Testis (tissue), 5 donors: ENCODE measurements around the gene TMEM9B. TPM values are rescaled to one million over a fixed set of nuclear protein-coding genes. Genes with fewer than 3 reads are reported as not detected.
A peak's percentile ranks its signal among the peaks of the same experiment; 100 is the strongest.
"Not testable (repeated sequence)": the region's sequence is repeated elsewhere in the genome, so short reads cannot be mapped to it uniquely, and the experiment has no call there.

Source experiments
- DNase-seq: peaks from one replicate; pipeline ENCODE4 v3.0.0-alpha.2; 2019
- H3K27ac ChIP-seq, 2 donors: fragments of 200-600 bp; sonication (generic); one replicate each; pipeline ENCODE4 v1.5.1; 2019
- H3K27me3 ChIP-seq: fragments of 200-600 bp; sonication (generic); one replicate; pipeline ENCODE4 v1.5.1; 2019
- H3K36me3 ChIP-seq: fragments of 200-600 bp; sonication (generic); one replicate; pipeline ENCODE4 v1.5.1; 2017; ENCODE audit warnings: low read depth; ENCODE audit errors: missing control alignments
- H3K4me1 ChIP-seq: fragments of 200-600 bp; sonication (generic); one replicate; pipeline ENCODE4 v1.5.1; 2019
- H3K4me3 ChIP-seq, 2 donors: fragments of 200-600 bp; sonication (generic); one replicate each; pipeline ENCODE4 v1.5.1; 2017 to 2019
- H3K9me3 ChIP-seq: fragments of 200-600 bp; sonication (generic); one replicate; pipeline ENCODE4 v1.5.1; 2017
- CTCF ChIP-seq, 3 experiments: fragments of 450-650 bp in 2 of 3; fragments of 200-600 bp in 1 of 3; sonication (generic) in 1 of 3; IDR thresholded peaks; one replicate each; pipeline ENCODE4 v1.5.1; 2016 to 2019; ENCODE audit warnings: antibody characterized with exemption in 3 of 3, mild to moderate bottlenecking in 2 of 3, moderate library complexity in 1 of 3
- POLR2A ChIP-seq: fragments of 450-650 bp; IDR thresholded peaks from one replicate; pipeline ENCODE4 v1.6.1; 2017; ENCODE audit warnings: antibody characterized with exemption, mild to moderate bottlenecking, moderate library complexity
- WGBS, 2 donors: methylation state at CpG; one replicate each; pipeline ENCODE4 v1.1.5; 2018; 5-methylcytosine and 5-hydroxymethylcytosine counted together
- intact Hi-C: fragments of 100-400 bp; cut with DNase I; formaldehyde crosslinking; loops from one replicate; pipeline ENCODE4 v1.15.1; 2023; ENCODE audit warnings: low total_unique reads
- long read RNA-seq, 2 donors: transcript quantifications; one replicate each; lab custom pipeline, GENCODE V29; 2026
- polyA plus RNA-seq: library from polyadenylated mRNA; stranded (reverse); fragments of 350-450 nt; fragmentation: Illumina TruSeq; extraction: RNeasy Lipid Tissue Mini Kit (QIAGEN cat#74804); gene quantifications from one replicate; pipeline ENCODE4 v1.2.3, GENCODE V29; 2014; ENCODE audit warnings: low read depth, low replicate concordance; ENCODE audit not compliant: insufficient read depth
- total RNA-seq, 2 donors: library from RNA; depleted of rRNA; stranded (reverse); fragments of >200 nt; gene quantifications; one replicate each; pipeline ENCODE4 v1.2.3, GENCODE V29; 2016

TMEM9B gene
- total RNA-seq (10 to 100 TPM; 43.3 to 43.5 TPM), polyA plus RNA-seq (55.0 TPM)
- long read RNA-seq, donor 1, transcript TMEM9B-205 (5 exons, 2,083 nt) = major isoform, 29 of 31 reads
- long read RNA-seq, donor 1, partial matches to known transcripts = 0 of 31 reads
- long read RNA-seq, donor 1, other reads (novel, unspliced or antisense) = 0 of 31 reads
- long read RNA-seq, donor 2, transcript TMEM9B-205 (5 exons, 2,083 nt) = major isoform, 23 of 24 reads
- long read RNA-seq, donor 2, partial matches to known transcripts = 0 of 24 reads
- long read RNA-seq, donor 2, other reads (novel, unspliced or antisense) = 0 of 24 reads

DNA sequence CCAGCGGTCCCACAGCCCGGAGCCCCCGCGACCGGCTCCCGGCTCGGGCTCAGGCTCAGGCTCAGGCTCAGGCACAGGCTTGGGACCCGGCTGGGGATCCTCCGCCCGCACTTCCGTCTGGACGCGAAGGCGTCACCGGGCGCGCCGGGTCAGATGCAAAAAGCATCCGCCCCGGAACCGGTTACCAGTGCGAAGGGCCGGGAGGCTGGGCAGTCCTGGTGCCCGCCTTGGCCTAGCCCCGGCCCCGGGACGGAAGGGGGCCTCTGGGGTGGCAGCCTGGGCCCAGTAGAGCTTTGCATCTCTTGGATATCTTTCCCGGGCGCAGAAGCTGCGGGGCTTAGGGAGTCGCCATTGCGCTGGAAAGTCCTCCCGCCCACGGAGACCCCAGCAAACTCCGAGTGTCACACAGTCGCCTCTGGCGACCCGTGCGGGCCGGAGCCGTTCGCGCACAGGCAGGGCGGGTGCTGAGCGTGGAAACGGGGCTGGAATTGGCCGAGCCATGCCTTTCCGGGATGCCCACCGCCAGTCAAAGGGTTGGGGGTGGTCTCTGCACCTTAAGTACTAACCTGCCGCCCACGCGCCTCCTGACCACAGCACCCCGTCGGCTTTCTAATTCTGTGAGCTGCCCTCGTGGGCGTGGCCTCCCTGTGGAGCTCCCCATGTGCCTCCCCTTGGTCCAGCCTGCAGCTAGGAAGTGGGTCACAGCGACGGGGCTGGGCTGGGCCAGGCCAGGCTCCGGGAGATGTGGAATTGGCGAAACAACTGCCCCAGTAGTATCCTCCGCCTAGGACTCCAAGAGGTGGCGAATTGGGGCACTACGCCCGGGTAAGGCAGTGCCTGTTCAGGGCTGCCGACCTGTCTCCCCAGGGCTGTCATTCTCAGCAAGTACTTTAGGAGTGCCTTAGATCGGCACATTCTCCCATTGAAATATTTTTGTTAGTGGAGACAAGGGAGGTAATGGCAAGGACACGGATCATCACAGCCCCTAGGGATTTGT, at the start of gene TMEM9B:
Gene TMEM9B, minus strand, starts transcription at position 119 of the 997 bp plus-strand sequence. CDS start 129 bp downstream, outside the sequence.
- peak; percentile 94 for DNase-seq
- peak within 1 kb of the TSS; percentile 81 to 94 for H3K27ac ChIP-seq
- TF ChIP-seq POLR2A = peak; percentile 14
- TF ChIP-seq CTCF (IDR thresholded peaks at IDR 0.05) = no peak
- H3K4me1 ChIP-seq = peaks cover 15% of the 10 kb centered on the region
- H3K4me3 ChIP-seq = peak within 1 kb of the TSS; percentile 82 to 86
- no peaks in the 10 kb centered on the region for H3K27me3 ChIP-seq
- H3K9me3 ChIP-seq = no peaks in the 10 kb centered on the region
- intact Hi-C loops = loop anchor here (10.0 kb wide), 1 partner anchor 280 kb away; the partner anchor contains the start of genes RPL27A and TRIM66
- H3K36me3 ChIP-seq = no peaks in the 10 kb centered on the region
- 1% methylated on average over 27 to 52 of the region's 67 CpGs for whole genome bisulfite sequencing, 2 donors

- 87% methylated on average over 4 of the region's 4 CpGs for WGBS, 2 donors
- no peaks in the 10 kb centered on the region for H3K36me3 ChIP-seq
- H3K9me3 ChIP-seq = no peaks in the 10 kb centered on the region
- no peaks in the 10 kb centered on the region for H3K27me3 ChIP-seq
- H3K4me3 ChIP-seq = no peak overlapping the region
- TF ChIP-seq POLR2A = no peak
- no peak for TF ChIP-seq CTCF (IDR thresholded peaks at IDR 0.05)
- no peak for DNase-seq
- no peaks in the 10 kb centered on the region for H3K4me1 ChIP-seq
- intact Hi-C loops = no loop called here
- H3K27ac ChIP-seq = no peak overlapping the region
These were observed 49.1 kb upstream of the TMEM9B start for GRCh38 chr11:9013373-9013772.

- not testable (repeated sequence) for H3K9me3 ChIP-seq, H3K27me3 ChIP-seq
- WGBS, 2 donors = 92 to 94% methylated on average over 1 of the region's 1 CpG
These were observed 45.3 kb upstream of the TMEM9B start for GRCh38 chr11:9009538-9009937.

GRCh38 chr11:9008661-9009060, 44.4 kb upstream of the TMEM9B start:
- intact Hi-C loops = no loop called here

More at GRCh38 chr11:9009538-9009937, 45.3 kb upstream of the TMEM9B start:
- DNase-seq, H3K4me1 ChIP-seq, H3K36me3 ChIP-seq, H3K4me3 ChIP-seq, intact Hi-C loops, H3K27ac ChIP-seq: not testable (repeated sequence)

More at GRCh38 chr11:9008661-9009060, 44.4 kb upstream of the TMEM9B start:
- no peak for TF ChIP-seq POLR2A
- TF ChIP-seq CTCF (IDR thresholded peaks at IDR 0.05) = no peak
- 83 to 93% methylated on average over 1 of the region's 1 CpG for WGBS, 2 donors
- Histone ChIP-seq H3K27me3 (no peaks in the 10 kb centered on the region), H3K9me3 (no peaks in the 10 kb centered on the region), H3K4me1 (no peaks in the 10 kb centered on the region), H3K36me3 (no peaks in the 10 kb centered on the region), H3K4me3 (no peak overlapping the region), H3K27ac (no peak overlapping the region)
- DNase-seq = no peak
